ENCODE measurements around the gene SLC35D3.
"Not testable (repeated sequence)": the region's sequence is repeated elsewhere in the genome, so short reads cannot be mapped to it uniquely, and the experiment has no call there.

SLC35D3 gene

GRCh38 chr6:136921936-136922684 lies at the start of gene SLC35D3:
Gene SLC35D3 (plus strand): TSS chr6:136922301. CDS start chr6:136922429, 128 bp downstream.
- no peak for DNase-seq (ENCODE audit: low read depth)

GRCh38 chr6:136873748-136874147 lies 48.4 kb upstream of the SLC35D3 start:
- DNase-seq (ENCODE audit: low read depth), result no peak

- not testable (repeated sequence) for DNase-seq (ENCODE audit: low read depth)
These were observed 45.6 kb upstream of the SLC35D3 start for GRCh38 chr6:136876469-136876868.

GRCh38 chr6:136880748-136881460 lies 41.2 kb upstream of the SLC35D3 start:
- no peak for DNase-seq (ENCODE audit: low read depth)

GRCh38 chr6:136886091-136886490 lies 36.0 kb upstream of the SLC35D3 start:
- DNase-seq (ENCODE audit: low read depth), result no peak

- DNase-seq (ENCODE audit: low read depth), result no peak
These were observed 34.1 kb upstream of the SLC35D3 start for GRCh38 chr6:136887953-136888352.

GRCh38 chr6:136889271-136890193 lies 32.6 kb upstream of the SLC35D3 start:
- no peak for DNase-seq (ENCODE audit: low read depth)

GRCh38 chr6:136890194-136890839 lies 31.8 kb upstream of the SLC35D3 start:
- no peak for DNase-seq (ENCODE audit: low read depth)

GRCh38 chr6:136890986-136891385 lies 31.1 kb upstream of the SLC35D3 start:
- DNase-seq (ENCODE audit: low read depth), result no peak

- no peak for DNase-seq (ENCODE audit: low read depth)
These were observed 28.9 kb upstream of the SLC35D3 start for GRCh38 chr6:136893187-136893586.

GRCh38 chr6:136895901-136896300 lies 26.2 kb upstream of the SLC35D3 start:
- DNase-seq (ENCODE audit: low read depth), result no peak

- DNase-seq (ENCODE audit: low read depth), result no peak
These were observed 25.0 kb upstream of the SLC35D3 start for GRCh38 chr6:136897071-136897470.

- no peak for DNase-seq (ENCODE audit: low read depth)
These were observed 20.8 kb upstream of the SLC35D3 start for GRCh38 chr6:136901212-136901784.

GRCh38 chr6:136904477-136904876 lies 17.6 kb upstream of the SLC35D3 start:
- DNase-seq (ENCODE audit: low read depth), result not testable (repeated sequence)

- DNase-seq (ENCODE audit: low read depth), result no peak
These were observed 7.2 kb upstream of the SLC35D3 start for GRCh38 chr6:136914947-136915346.

- DNase-seq (ENCODE audit: low read depth), result no peak
These were observed 3.4 kb upstream of the SLC35D3 start for GRCh38 chr6:136918706-136919105.

- DNase-seq (ENCODE audit: low read depth), result no peak
These were observed 1.9 kb upstream of the SLC35D3 start for GRCh38 chr6:136920216-136920615.

- DNase-seq (ENCODE audit: low read depth), result no peak
These were observed 1.3 kb upstream of the SLC35D3 start for GRCh38 chr6:136920671-136921380.

- DNase-seq (ENCODE audit: low read depth), result no peak
These were observed 643 bp upstream of the SLC35D3 start for GRCh38 chr6:136921381-136921935.

- no peak for DNase-seq (ENCODE audit: low read depth)
These were observed 545 bp downstream of the SLC35D3 start for GRCh38 chr6:136922685-136923006.

All from fibroblast of the conjunctiva (primary cell).